ENCODE results near the gene P3H1.
"Not testable (repeated sequence)": the region's sequence is repeated elsewhere in the genome, so short reads cannot be mapped to it uniquely, and the experiment has no call there.

The P3H1 gene

DNA sequence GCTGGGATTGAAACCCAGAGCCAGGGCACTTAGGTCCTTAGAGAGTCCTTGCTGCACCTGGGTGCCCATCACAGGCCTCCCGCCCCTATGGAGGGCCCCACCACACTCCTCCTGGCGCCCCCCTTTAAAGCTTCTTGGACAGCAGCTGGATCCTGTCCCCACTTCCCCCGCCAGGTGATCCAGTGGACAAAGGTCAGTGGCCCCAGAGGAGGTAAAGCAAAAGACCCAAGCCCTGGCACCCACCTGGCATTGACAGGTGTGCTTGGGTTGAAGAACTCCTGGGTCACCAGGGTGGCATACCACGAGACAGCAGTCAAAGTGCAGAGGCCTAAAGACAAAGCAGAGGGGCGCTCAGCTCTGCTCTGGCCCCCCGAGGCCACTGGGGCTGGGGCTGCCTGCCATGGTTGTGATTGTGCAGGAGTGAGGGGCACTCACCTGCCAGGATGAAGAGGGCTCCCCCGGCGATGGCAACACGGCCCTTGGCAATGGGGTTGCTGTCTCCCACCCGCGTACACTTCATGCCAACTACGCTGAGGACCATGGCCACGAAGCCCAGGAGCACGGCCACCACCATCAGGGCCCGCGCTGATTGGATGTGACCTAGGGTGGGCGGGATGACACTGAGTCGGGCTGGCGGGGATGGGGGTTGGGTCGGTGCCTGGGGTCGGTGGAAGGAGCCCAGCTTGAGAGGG is 28.7 kb downstream of the P3H1 start:
- Histone ChIP-seq H3K4me3 (no peak overlapping the region), H3K36me3 (replicated peaks) (no peaks in the 10 kb centered on the region), H3K4me1 (no peaks in the 10 kb centered on the region), H3K9me3 (no peaks in the 10 kb centered on the region), H3K27me3 (ENCODE audit: low read depth) (no peaks in the 10 kb centered on the region)
- no peak for DNase-seq (ENCODE audit: low spot score in 2 of 2)
- in situ Hi-C loops (cut with MboI; ENCODE audit: low sequenced_read_pairs): no loop called here

DNA sequence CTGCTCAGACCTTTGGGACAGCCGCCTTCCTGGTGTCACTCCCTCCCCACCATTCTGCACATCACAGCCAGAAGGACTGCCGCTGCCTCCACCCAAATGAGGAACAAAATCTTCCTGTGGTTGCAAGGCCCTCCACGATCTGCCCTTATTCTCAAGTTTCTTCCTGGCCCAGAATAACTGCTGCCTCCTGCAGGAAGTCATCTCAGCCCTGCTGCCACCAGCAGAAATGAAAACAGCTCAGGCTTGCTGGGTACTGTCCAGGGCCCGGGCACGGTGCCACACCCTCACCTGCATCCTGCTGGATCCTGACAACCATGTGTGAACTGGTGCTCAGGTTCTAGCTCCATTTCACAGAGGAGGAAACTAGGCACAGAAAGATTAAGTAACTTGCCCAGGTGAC is 29.6 kb downstream of the P3H1 start:
- Histone ChIP-seq H3K36me3 (replicated peaks) (no peaks in the 10 kb centered on the region), H3K9me3 (no peaks in the 10 kb centered on the region), H3K4me1 (no peaks in the 10 kb centered on the region), H3K27me3 (ENCODE audit: low read depth) (no peaks in the 10 kb centered on the region), H3K4me3 (no peak overlapping the region)
- no peak for DNase-seq (ENCODE audit: low spot score in 2 of 2)
- in situ Hi-C loops (cut with MboI; ENCODE audit: low sequenced_read_pairs): no loop called here

- H3K9me3 ChIP-seq: no peaks in the 10 kb centered on the region
- in situ Hi-C loops (cut with MboI; ENCODE audit: low sequenced_read_pairs): no loop called here
- H3K4me1 ChIP-seq: no peaks in the 10 kb centered on the region
- no peak overlapping the region for H3K4me3 ChIP-seq
- no peak for DNase-seq (ENCODE audit: low spot score in 2 of 2)
- H3K27me3 ChIP-seq (ENCODE audit: low read depth): no peaks in the 10 kb centered on the region
- H3K36me3 ChIP-seq (replicated peaks): no peaks in the 10 kb centered on the region
These were observed 30.1 kb downstream of the P3H1 start for GRCh38 chr1:42736571-42737200.

DNA sequence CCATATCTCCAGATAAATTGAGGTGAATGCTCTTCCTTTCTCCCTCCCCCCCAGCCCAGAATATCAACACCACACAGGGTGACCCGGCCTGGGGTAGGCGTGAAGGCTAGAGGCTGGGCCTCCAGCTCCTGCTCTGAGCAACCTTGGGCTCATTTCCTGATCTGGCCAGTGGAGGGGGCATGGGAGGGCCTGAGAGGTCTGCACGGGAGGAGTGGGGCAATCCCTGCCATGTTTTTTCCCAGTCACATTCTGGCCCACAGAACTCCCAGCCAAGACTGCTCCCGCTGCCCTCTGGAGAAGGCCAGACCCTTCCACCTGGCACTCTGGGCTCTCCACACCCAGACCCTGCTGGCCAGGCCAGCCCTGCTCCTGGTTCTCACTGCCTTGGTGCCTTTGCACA is 30.7 kb downstream of the P3H1 start:
- Histone ChIP-seq H3K9me3 (no peaks in the 10 kb centered on the region), H3K36me3 (replicated peaks) (no peaks in the 10 kb centered on the region), H3K4me3 (no peak overlapping the region), H3K4me1 (no peaks in the 10 kb centered on the region), H3K27me3 (ENCODE audit: low read depth) (no peaks in the 10 kb centered on the region)
- peak in 1 of 2 experiments; percentile 56 for DNase-seq (ENCODE audit: low spot score in 2 of 2)
- in situ Hi-C loops (cut with MboI; ENCODE audit: low sequenced_read_pairs): no loop called here

DNA sequence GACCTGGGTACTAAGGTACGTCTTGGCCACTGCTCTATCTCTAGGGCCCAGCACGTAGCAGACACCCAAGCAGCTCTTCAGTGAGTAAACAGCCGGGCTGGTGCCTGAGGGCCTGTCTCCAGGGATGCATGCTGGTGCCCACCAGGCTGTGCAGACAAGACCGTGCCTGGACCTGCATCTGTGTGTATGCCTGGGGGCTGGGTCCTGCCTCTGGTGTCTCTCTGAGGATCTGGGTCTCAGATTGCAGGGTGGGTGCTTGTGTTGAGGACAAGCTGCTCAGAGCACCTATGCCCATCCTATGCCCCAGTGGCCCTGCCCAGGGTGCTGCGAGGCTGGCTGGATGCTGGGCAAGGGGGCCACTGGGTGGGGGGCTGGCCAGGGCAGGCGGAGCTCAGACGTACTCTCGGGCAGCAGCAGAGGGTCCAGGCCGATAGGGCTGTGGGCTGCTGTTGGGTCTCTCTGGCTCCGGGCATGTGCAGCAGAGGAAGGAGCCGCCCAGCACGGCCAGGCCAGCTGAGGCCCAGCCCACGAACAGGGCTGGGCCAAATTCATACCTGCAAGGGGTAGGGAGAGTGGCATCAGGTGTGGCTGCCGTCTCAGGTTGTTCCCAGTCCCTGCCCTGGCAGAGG is 31.2 kb downstream of the P3H1 start:
- Histone ChIP-seq H3K9me3 (no peaks in the 10 kb centered on the region), H3K4me1 (no peaks in the 10 kb centered on the region), H3K36me3 (replicated peaks) (no peaks in the 10 kb centered on the region), H3K27me3 (ENCODE audit: low read depth) (no peaks in the 10 kb centered on the region), H3K4me3 (no peak overlapping the region)
- no peak for DNase-seq (ENCODE audit: low spot score in 2 of 2)
- in situ Hi-C loops (cut with MboI; ENCODE audit: low sequenced_read_pairs): no loop called here

- H3K27me3 ChIP-seq (ENCODE audit: low read depth): no peaks in the 10 kb centered on the region
- H3K36me3 ChIP-seq (replicated peaks): no peaks in the 10 kb centered on the region
- in situ Hi-C loops (cut with MboI; ENCODE audit: low sequenced_read_pairs): no loop called here
- H3K4me3 ChIP-seq: no peak overlapping the region
- no peaks in the 10 kb centered on the region for H3K4me1 ChIP-seq
- no peaks in the 10 kb centered on the region for H3K9me3 ChIP-seq
- DNase-seq (ENCODE audit: low spot score in 2 of 2): no peak
These were observed 31.8 kb downstream of the P3H1 start for GRCh38 chr1:42735056-42735455.

DNA sequence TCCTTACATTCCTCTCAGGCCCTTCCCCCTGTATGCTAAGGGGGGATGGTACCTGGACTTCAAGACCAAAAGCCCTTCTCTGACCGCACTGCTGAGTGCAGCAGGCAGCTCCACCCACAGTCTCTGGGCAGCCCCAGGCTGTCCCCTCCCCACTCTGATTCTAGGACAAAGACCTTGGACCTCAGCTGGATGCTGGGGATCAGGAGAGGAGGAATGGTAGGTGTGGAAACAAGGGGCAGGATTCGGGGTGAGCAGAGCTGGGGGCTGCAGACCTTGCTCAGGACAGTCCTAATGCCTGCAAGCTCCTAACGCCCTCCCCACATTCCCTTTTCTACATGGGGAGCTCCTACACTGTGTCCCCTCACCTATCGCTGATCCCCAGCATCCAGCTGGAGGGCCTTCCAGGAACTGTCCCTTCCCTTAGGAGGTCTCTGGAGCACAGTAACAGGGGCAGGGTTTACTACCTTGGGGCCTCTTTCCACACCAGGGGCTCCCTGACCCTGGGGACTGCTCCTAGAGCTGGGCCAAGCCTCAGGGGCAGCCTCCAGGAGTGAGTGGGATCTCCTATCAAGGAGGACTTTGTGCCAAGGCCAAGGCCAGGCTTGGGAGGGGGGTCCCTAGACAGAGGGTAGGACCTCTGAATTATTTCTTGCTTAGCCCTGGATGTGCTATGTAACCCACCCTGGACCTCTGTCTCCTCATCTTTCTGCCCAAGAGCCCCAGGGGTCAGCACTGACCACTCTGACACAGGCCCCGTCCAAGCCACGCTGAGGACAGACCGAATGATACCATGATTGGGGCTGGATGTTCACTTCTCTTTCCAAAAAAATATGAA is 32.4 kb downstream of the P3H1 start:
- Histone ChIP-seq H3K4me1 (no peaks in the 10 kb centered on the region), H3K36me3 (replicated peaks) (no peaks in the 10 kb centered on the region), H3K4me3 (no peak overlapping the region), H3K27me3 (ENCODE audit: low read depth) (no peaks in the 10 kb centered on the region), H3K9me3 (no peaks in the 10 kb centered on the region)
- DNase-seq (ENCODE audit: low spot score in 2 of 2): no peak
- in situ Hi-C loops (cut with MboI; ENCODE audit: low sequenced_read_pairs): no loop called here

- Histone ChIP-seq H3K4me1 (no peaks in the 10 kb centered on the region), H3K4me3 (no peak overlapping the region), H3K36me3 (replicated peaks) (no peaks in the 10 kb centered on the region), H3K27me3 (ENCODE audit: low read depth) (no peaks in the 10 kb centered on the region), H3K9me3 (no peaks in the 10 kb centered on the region)
- in situ Hi-C loops (cut with MboI; ENCODE audit: low sequenced_read_pairs): no loop called here
- no peak for DNase-seq (ENCODE audit: low spot score in 2 of 2)
These were observed 33.2 kb downstream of the P3H1 start for GRCh38 chr1:42733415-42734200.

DNA sequence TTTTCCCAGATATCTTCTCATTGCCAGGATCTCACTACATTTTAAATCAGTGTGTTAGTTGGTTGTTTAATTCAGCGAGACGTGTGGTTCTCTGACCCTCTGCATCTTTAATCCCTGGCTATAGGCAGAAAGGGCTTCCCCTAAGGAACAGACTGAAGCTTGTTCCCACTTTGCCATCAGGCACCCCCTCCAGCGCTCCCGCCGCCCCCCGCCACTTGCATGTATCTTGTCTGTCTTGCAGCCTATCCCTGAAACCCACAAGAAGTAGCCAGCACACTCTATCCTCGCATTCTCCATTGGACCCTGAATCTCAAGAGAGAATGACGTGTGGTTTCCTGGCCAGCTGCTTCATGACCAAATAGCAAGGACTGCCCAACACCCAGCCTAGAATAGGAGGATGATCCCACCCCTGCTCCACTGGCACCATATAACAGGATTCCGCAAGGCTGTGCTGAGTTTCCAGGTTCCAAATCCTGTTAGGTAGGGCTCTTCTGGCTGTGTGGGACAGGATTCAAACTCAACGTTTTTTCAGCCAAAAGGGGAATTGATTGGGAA is 34.6 kb downstream of the P3H1 start:
- DNase-seq (ENCODE audit: low spot score in 2 of 2): no peak
- in situ Hi-C loops (cut with MboI; ENCODE audit: low sequenced_read_pairs): no loop called here
- Histone ChIP-seq H3K4me1 (no peaks in the 10 kb centered on the region), H3K9me3 (no peaks in the 10 kb centered on the region), H3K36me3 (replicated peaks) (no peaks in the 10 kb centered on the region), H3K4me3 (no peak overlapping the region), H3K27me3 (ENCODE audit: low read depth) (no peaks in the 10 kb centered on the region)

- Histone ChIP-seq H3K9me3 (no peaks in the 10 kb centered on the region), H3K4me3 (no peak overlapping the region), H3K36me3 (replicated peaks) (no peaks in the 10 kb centered on the region), H3K4me1 (no peaks in the 10 kb centered on the region), H3K27me3 (ENCODE audit: low read depth) (no peaks in the 10 kb centered on the region)
- no peak for DNase-seq (ENCODE audit: low spot score in 2 of 2)
- in situ Hi-C loops (cut with MboI; ENCODE audit: low sequenced_read_pairs): no loop called here
These were observed 35.2 kb downstream of the P3H1 start for GRCh38 chr1:42731585-42731984.

DNA sequence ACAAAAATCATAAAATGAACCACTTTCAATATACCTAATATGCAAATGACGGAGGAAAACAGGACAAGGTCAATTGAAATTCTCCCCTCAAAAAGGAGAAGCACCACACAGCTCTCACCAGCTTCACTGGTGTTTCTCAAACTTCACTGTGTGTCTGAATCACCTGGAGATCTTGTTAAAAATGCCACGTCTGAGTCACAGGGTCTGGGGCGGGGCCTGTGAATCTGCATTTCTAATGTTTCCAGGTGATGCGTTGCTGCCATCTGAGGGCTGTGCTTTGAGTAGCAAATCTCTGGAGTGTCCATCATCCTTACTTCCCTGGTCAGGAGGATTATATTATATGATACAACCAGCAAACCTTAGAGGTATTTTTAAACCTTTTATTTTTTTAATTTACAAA is 35.8 kb downstream of the P3H1 start:
- peak in 1 of 2 experiments; percentile 36 for DNase-seq (ENCODE audit: low spot score in 2 of 2)
- in situ Hi-C loops (cut with MboI; ENCODE audit: low sequenced_read_pairs): no loop called here

DNA sequence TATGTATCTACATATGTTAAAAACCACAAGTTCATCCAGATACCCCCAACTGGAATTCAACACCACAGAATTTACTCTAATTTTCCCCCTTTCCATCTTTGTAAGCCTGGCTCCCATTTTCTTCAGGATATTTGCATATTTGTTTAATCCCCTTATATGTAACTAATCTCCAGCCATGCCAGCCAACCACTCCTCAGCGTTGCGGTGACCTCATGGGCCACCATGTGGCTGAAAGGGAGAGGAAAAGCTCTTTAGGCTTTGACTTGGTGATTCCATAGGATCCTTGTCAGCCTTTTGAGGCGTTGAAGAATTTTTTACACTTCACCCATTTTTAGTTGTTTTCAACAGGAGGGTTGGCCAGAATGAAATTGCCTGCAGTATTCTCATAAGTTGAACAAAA is 36.8 kb downstream of the P3H1 start:
- H3K36me3 ChIP-seq (replicated peaks): no peaks in the 10 kb centered on the region
- H3K27me3 ChIP-seq (ENCODE audit: low read depth): no peaks in the 10 kb centered on the region
- no peaks in the 10 kb centered on the region for H3K4me1 ChIP-seq
- peak in 1 of 2 experiments; percentile 18 for DNase-seq (ENCODE audit: low spot score in 2 of 2)
- no peak overlapping the region for H3K4me3 ChIP-seq
- H3K9me3 ChIP-seq: no peaks in the 10 kb centered on the region
- in situ Hi-C loops (cut with MboI; ENCODE audit: low sequenced_read_pairs): no loop called here

More for the DNA sequence above, 35.8 kb downstream of the P3H1 start:
- no peaks in the 10 kb centered on the region for H3K36me3 ChIP-seq (replicated peaks)
- no peaks in the 10 kb centered on the region for H3K4me1 ChIP-seq
- H3K9me3 ChIP-seq: no peaks in the 10 kb centered on the region
- no peaks in the 10 kb centered on the region for H3K27me3 ChIP-seq (ENCODE audit: low read depth)
- H3K4me3 ChIP-seq: no peak overlapping the region

DNA sequence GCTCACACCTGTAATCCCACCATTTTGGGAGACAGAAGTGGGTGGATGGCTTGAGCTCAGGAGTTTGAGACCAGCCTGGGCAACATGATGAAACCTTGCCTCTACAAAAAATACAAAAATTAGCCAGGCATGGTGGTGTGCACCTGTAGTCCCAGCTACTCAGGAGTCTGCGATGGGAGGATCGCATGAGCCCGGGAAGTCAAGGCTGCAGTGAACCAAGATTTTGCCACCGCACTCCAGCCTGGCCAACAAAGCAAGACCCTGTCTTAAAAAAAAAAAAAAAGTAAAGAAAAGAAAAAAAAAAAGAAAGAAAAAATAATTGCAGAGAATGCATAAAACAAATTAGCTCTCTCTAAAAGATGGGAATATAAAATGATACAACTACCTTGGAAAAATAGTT is 41.0 kb downstream of the P3H1 start:
- H3K9me3 ChIP-seq; H3K4me3 ChIP-seq; DNase-seq (ENCODE audit: low spot score in 2 of 2); H3K27me3 ChIP-seq (ENCODE audit: low read depth); H3K4me1 ChIP-seq; in situ Hi-C loops (cut with MboI; ENCODE audit: low sequenced_read_pairs); H3K36me3 ChIP-seq (replicated peaks): not testable (repeated sequence)

Measured in HAP-1 (cell line).